WTC11 (cell line): ENCODE results near the gene RPGR.

Experiments used
- CTCF ChIP-seq: fragments of 200-600 bp; IDR thresholded peaks from 2 replicates; pipeline ENCODE4 v1.8.0; 2022; ENCODE audit warnings: antibody characterized with exemption
- FOXJ3 ChIP-seq: sonication (generic); formaldehyde crosslinking; IDR thresholded peaks from 2 replicates; pipeline ENCODE4 v1.9.0; 2021; ENCODE audit warnings: missing genetic modification reagents, mild to moderate bottlenecking, borderline replicate concordance
- NFE2L1 ChIP-seq: sonication (generic); formaldehyde crosslinking; IDR thresholded peaks from 2 replicates; pipeline ENCODE4 v1.8.1; 2023; ENCODE audit warnings: missing genetic modification reagents
- ZNF423 ChIP-seq: fragments of 250-450 bp; sonication (Bioruptor Pico); IDR thresholded peaks from 2 replicates; pipeline ENCODE4 v2.1.2; 2022; ENCODE audit warnings: mild to moderate bottlenecking, moderate library complexity
- TF ChIP-seq, protein P1 (sequence below): sonication (generic); formaldehyde crosslinking; IDR thresholded peaks from 2 replicates; pipeline ENCODE4 v1.8.0; 2023; ENCODE audit warnings: mild to moderate bottlenecking, missing genetic modification reagents

DNA sequence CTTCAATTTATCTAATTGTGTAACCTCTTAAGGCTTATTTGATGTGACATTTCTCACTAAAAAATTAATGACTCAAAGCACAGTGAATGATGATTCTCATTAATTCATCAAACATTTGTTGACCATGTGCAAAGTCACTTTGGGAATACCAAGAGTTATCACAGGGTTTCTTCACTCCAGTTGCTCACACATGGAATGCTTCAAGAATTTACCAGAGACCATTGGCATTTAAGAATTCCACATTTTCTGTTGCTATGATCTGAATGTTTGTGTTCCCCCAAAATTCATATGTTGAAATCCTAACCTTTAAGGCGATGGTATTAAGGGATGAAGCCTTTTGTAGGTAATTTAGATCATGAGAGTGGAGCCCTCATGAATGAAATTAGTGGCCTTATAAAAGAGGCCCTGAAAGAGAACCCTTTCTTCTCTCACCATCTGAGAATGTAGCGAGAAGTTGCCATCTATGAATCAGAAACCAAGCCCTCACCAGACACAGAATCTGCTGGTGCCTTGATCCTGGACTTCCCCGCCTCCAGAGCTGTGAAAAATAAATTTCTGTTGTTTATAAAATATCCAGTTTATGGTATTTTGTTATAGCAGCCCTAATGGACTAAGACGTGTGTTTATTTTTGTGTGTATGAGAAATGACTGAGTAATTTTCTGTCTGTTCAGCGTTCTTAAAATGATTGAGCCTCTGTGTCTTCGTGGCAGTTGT is 90.3 kb downstream of the RPGR start:
- no peak for TF ChIP-seq NFE2L1
- TF ChIP-seq CTCF: no peak
- TF ChIP-seq ZNF423 (CRISPR knock-in tag): no peak
- no peak for TF ChIP-seq FOXJ3
- TF ChIP-seq, protein P1, sequence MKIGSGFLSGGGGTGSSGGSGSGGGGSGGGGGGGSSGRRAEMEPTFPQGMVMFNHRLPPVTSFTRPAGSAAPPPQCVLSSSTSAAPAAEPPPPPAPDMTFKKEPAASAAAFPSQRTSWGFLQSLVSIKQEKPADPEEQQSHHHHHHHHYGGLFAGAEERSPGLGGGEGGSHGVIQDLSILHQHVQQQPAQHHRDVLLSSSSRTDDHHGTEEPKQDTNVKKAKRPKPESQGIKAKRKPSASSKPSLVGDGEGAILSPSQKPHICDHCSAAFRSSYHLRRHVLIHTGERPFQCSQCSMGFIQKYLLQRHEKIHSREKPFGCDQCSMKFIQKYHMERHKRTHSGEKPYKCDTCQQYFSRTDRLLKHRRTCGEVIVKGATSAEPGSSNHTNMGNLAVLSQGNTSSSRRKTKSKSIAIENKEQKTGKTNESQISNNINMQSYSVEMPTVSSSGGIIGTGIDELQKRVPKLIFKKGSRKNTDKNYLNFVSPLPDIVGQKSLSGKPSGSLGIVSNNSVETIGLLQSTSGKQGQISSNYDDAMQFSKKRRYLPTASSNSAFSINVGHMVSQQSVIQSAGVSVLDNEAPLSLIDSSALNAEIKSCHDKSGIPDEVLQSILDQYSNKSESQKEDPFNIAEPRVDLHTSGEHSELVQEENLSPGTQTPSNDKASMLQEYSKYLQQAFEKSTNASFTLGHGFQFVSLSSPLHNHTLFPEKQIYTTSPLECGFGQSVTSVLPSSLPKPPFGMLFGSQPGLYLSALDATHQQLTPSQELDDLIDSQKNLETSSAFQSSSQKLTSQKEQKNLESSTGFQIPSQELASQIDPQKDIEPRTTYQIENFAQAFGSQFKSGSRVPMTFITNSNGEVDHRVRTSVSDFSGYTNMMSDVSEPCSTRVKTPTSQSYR (CRISPR knock-in tag): no peak
